ENCODE measurements around the gene GPATCH3. TPM values are rescaled to one million over a fixed set of nuclear protein-coding genes. Genes with fewer than 3 reads are reported as not detected.

GPATCH3 gene
- total RNA-seq, 1 donor from 2014 or later, result 23.4 TPM

DNA sequence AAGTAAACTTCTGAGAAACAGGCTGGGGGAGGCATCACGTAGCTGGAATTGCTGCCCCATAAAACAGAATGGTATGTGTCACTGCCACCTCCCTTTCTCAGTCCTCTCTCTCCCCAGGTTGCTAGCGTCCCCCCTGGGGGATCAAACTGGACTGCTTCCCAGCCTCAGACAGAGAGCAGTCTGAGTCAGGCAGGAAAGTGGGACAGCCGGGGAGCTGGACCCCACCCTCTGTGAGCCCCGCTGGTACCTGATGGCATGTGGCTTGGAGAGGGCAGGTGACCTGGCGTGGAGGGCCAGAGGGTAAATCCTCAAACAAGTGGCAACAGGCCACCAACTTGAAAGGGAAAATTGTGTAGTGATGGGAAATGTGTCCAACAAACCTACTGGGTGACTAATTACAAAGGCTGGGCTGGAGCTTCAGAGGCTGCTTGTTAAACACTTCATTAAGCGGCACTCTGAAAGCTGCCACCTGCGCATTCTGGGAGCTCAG is 38.3 kb downstream of the GPATCH3 start:
- Mint-ChIP-seq H3K4me3 (ENCODE audit: unreplicated experiment) (no peak overlapping the region), H3K36me3 (ENCODE audit: low read depth, unreplicated experiment) (no peaks in the 10 kb centered on the region), H3K27ac (ENCODE audit: unreplicated experiment) (no peak overlapping the region), H3K27me3 (ENCODE audit: unreplicated experiment) (peaks cover 13% of the 10 kb centered on the region), H3K9me3 (ENCODE audit: unreplicated experiment) (no peaks in the 10 kb centered on the region), H3K4me1 (ENCODE audit: unreplicated experiment) (peaks cover 7% of the 10 kb centered on the region)
- DNase-seq (ENCODE audit: low spot score), result no peak
- TF ChIP-seq CTCF (IDR thresholded peaks at IDR 0.05; ENCODE audit: unreplicated experiment), result no peak

GRCh38 chr1:26861286-26861701 is 39.0 kb downstream of the GPATCH3 start:
- peaks cover 16% of the 10 kb centered on the region for H3K27me3 Mint-ChIP-seq (ENCODE audit: unreplicated experiment)
- no peaks in the 10 kb centered on the region for H3K9me3 Mint-ChIP-seq (ENCODE audit: unreplicated experiment)
- TF ChIP-seq CTCF (IDR thresholded peaks at IDR 0.05; ENCODE audit: unreplicated experiment), result no peak
- peaks cover 1% of the 10 kb centered on the region for H3K36me3 Mint-ChIP-seq (ENCODE audit: low read depth, unreplicated experiment)
- H3K4me3 Mint-ChIP-seq (ENCODE audit: unreplicated experiment), result no peak overlapping the region
- H3K27ac Mint-ChIP-seq (ENCODE audit: unreplicated experiment), result no peak overlapping the region
- H3K4me1 Mint-ChIP-seq (ENCODE audit: unreplicated experiment), result peaks cover 7% of the 10 kb centered on the region
- no peak for DNase-seq (ENCODE audit: low spot score)

DNA sequence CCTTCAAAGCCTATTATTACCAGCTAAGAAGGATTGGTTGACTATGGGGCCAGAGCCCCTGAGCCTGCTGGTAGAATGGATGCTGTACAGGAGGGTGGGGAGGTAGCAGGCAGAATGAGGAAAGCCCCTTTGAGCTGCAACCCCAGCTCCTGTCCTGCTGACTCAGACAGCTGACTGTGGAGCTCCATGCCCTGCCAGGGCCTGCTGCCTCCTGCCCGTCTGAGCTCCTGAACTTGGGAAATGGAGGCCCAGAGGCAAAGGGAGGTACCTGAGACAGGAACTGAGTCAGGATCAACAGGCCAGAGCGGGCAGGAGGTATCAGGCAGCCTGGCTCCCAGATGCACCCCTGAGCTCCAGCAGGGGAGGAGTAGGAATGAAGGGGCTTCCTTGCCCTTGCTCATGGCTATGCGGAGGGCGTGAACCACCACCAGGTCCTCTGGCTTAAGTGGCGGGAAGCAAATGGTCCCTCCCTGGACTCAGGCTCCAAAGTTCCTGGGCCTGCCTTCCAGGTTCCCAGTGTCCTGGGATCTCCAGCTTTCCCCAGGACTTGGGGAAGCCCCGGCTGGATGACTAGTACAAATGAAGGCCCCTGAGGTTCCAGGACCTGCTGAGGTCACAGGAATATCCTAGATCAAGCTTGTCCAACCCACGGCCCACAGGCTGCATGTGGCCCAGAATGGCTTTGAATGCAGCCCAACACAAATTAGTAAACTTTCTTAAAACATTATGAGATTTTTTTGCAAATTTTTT is 41.2 kb downstream of the GPATCH3 start:
- H3K4me3 Mint-ChIP-seq (ENCODE audit: unreplicated experiment), result no peak overlapping the region
- H3K9me3 Mint-ChIP-seq (ENCODE audit: unreplicated experiment), result no peaks in the 10 kb centered on the region

DNA sequence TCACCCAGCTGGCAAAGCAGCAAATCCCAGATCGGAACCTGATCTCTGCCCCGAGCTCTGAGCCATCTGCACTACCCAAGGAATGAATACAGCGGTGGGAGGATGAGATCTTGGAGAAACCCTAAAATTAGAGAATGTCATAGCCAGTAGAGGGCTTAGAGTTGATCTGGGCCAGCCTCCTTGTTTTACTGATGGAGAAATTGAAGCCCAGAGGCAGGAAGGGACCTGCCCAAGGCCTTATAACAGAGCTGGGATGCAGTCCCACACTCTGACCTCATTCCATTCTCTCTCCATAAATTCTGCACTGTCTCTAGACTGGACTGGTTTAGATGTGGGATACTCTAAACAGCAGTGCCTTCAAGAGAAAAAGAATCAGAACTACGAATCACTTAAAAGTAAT is 42.1 kb downstream of the GPATCH3 start:
- peaks cover 11% of the 10 kb centered on the region for H3K27me3 Mint-ChIP-seq (ENCODE audit: unreplicated experiment)
- DNase-seq (ENCODE audit: low spot score), result no peak
- no peak for TF ChIP-seq CTCF (IDR thresholded peaks at IDR 0.05; ENCODE audit: unreplicated experiment)
- H3K27ac Mint-ChIP-seq (ENCODE audit: unreplicated experiment), result no peak overlapping the region
- no peak overlapping the region for H3K4me3 Mint-ChIP-seq (ENCODE audit: unreplicated experiment)
- H3K9me3 Mint-ChIP-seq (ENCODE audit: unreplicated experiment), result no peaks in the 10 kb centered on the region
- no peaks in the 10 kb centered on the region for H3K4me1 Mint-ChIP-seq (ENCODE audit: unreplicated experiment)
- H3K36me3 Mint-ChIP-seq (ENCODE audit: low read depth, unreplicated experiment), result peaks cover 7% of the 10 kb centered on the region

More for the DNA sequence above, 41.2 kb downstream of the GPATCH3 start:
- Mint-ChIP-seq H3K36me3 (ENCODE audit: low read depth, unreplicated experiment) (peaks cover 7% of the 10 kb centered on the region), H3K27me3 (ENCODE audit: unreplicated experiment) (peaks cover 11% of the 10 kb centered on the region), H3K27ac (ENCODE audit: unreplicated experiment) (no peak overlapping the region), H3K4me1 (ENCODE audit: unreplicated experiment) (peaks cover under 1% of the 10 kb centered on the region)
- no peak for DNase-seq (ENCODE audit: low spot score)
- no peak for TF ChIP-seq CTCF (IDR thresholded peaks at IDR 0.05; ENCODE audit: unreplicated experiment)

GRCh38 chr1:26857473-26858060 is 42.7 kb downstream of the GPATCH3 start:
- Mint-ChIP-seq H3K4me3 (ENCODE audit: unreplicated experiment) (no peak overlapping the region), H3K4me1 (ENCODE audit: unreplicated experiment) (no peaks in the 10 kb centered on the region), H3K27me3 (ENCODE audit: unreplicated experiment) (peaks cover 11% of the 10 kb centered on the region), H3K9me3 (ENCODE audit: unreplicated experiment) (no peaks in the 10 kb centered on the region), H3K27ac (ENCODE audit: unreplicated experiment) (no peak overlapping the region), H3K36me3 (ENCODE audit: low read depth, unreplicated experiment) (peaks cover 7% of the 10 kb centered on the region)
- no peak for TF ChIP-seq CTCF (IDR thresholded peaks at IDR 0.05; ENCODE audit: unreplicated experiment)
- DNase-seq (ENCODE audit: low spot score), result no peak
